Measurements from ENCODE around the gene GRB2. TPM values are rescaled to one million over a fixed set of nuclear protein-coding genes. Genes with fewer than 3 reads are reported as not detected.
"Not testable (repeated sequence)": the region's sequence is repeated elsewhere in the genome, so short reads cannot be mapped to it uniquely, and the experiment has no call there.

GRB2 gene
- polyA plus RNA-seq, 4 donors, result 91.2 to 109 (median 101) TPM

DNA sequence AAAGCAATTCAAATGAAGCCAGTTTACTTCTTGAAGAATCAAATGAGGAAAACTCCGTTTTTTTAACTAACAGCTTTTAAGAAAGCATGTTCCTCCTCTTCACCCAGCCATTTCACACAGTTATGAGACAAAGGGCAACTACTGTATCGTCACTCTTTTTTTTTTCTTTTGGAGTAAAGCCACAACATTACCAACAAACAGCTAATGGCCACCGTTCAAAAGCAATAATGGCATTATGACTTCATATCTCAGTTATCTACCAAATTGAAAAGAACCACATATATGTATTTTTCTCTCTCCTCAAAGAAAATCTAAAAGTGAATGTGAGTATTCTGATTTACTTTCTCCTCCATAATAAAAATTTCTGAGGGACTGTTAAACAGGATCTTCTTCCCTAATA lies 14.5 kb downstream of the GRB2 start:
- DNase-seq (ENCODE audit: low read depth in 4 of 4, low spot score in 2 of 4), result no peak

- DNase-seq (ENCODE audit: low read depth in 4 of 4, low spot score in 2 of 4), result no peak
These were observed 16.9 kb downstream of the GRB2 start for GRCh38 chr17:75388476-75389030.

DNA sequence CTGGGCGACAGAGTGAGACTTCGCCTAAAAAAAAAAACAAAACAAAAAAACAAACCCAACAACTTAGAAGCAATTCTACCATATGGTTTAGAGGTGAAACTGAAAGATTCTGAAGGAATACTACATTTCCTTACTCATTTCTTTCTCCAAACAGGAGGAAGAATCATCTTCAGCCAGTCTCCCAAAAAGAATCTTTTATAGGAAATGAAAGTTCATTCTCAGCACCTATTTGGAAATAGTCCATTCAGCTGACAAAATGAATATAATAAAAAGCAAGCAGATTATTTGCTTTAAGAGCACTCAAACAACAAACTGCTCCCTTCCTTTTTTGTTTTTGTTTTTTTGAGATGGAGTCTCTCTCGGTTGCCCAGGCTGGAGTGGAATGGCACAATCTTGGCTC lies 17.7 kb downstream of the GRB2 start:
- DNase-seq (ENCODE audit: low read depth in 4 of 4, low spot score in 2 of 4), result no peak

- no peak for DNase-seq (ENCODE audit: low read depth in 4 of 4, low spot score in 2 of 4)
These were observed 19.0 kb downstream of the GRB2 start for GRCh38 chr17:75386430-75386829.

- no peak for DNase-seq (ENCODE audit: low read depth in 4 of 4, low spot score in 2 of 4)
These were observed 20.7 kb downstream of the GRB2 start for GRCh38 chr17:75384751-75385150.

DNA sequence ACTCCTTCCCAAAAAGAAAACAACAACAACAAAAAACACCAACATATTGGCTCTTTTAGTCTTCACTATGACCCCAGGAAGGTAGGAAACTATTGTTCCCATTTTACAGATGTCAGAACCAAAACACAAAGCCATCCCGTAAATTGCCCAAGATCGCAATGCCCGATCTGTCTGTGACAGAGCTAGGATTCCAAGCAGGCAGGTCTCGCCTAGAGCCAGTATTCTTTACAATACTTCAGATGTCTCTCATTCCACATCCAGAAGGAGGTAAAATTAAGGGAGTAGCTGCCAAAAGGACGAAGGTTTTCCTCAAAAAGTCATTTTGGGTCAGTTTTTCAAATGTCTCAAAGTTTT lies 21.7 kb downstream of the GRB2 start:
- DNase-seq (ENCODE audit: low read depth in 4 of 4, low spot score in 2 of 4), result no peak

GRCh38 chr17:75380750-75381149 lies 24.7 kb downstream of the GRB2 start:
- no peak for DNase-seq (ENCODE audit: low read depth in 4 of 4, low spot score in 2 of 4)

DNA sequence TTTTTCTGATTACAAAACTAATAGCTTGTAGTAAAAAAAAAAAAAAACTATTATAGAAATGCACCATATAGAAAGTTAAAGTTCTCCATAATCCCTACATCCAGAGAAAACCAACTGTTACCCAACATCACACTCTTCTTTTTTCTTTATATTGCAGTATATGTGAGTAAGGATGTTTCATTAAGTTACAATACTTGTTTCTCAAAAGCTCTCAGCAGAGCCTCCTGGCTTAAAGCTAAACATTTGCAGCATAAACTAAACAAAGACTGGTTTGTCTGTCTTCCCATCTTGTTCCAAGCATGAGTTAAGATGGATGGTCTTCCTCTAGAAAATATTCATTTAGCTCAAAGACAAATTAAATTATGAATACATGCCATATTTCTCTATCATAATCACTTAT lies 25.2 kb downstream of the GRB2 start:
- no peak for DNase-seq (ENCODE audit: low read depth in 4 of 4, low spot score in 2 of 4)

GRCh38 chr17:75379426-75379825 lies 26.1 kb downstream of the GRB2 start:
- DNase-seq (ENCODE audit: low read depth in 4 of 4, low spot score in 2 of 4), result not testable (repeated sequence)

DNA sequence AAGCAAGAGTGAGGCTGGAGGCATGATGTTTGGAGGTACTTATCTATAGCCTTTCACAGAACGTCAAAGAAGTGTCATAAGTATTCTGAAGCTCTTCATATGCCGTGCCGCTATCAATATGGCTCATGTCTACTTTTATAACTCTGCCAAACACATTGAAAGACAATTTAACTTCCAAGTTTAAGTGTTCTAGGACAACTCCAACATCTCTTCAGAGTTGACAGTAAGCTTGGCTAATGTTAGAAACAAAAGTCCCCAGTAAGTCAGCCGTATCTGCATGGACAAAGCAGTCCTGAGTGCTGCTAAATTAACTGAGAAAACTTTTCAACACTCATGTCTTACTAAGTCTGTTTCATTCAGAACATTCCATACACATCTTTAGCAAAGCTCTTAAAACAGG lies 32.2 kb downstream of the GRB2 start:
- DNase-seq (ENCODE audit: low read depth in 4 of 4, low spot score in 2 of 4), result no peak

DNA sequence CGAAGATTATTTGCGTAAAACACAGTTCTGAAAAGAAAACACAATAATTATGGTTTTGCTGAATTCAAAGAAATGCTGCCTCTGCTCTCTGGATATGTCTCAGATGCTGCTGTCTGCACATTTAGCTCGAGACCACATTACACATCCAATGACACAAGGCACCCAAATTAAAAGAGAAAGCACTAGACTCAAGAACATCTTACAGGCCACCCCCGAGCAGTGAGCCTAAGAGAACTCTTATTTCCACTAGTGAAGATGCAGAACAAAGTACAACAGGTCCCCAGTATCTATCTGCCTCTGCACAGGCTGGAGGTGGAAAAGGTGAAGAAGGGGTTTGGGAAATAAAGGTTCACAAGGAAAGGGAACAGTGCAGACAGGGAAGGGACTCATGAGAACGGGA lies 33.5 kb downstream of the GRB2 start:
- no peak for DNase-seq (ENCODE audit: low read depth in 4 of 4, low spot score in 2 of 4)

DNA sequence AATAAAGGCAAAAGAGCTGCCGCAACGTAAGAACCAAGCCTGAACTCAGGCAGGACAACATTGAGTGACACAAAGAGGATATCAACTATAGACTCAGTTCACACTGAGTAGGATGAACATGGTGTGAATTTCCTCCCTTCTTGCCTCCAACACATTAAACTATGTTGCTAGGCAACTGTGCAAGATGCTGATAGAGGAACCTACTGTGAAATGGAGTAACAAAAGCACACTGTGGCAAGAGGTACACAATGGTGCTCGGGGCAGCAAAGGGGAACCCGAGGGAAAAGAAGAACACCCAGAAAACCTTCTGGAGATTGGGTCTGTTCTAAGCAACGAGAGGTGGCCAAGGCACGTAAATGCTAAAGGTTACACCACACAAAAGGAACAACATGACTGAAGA lies 34.1 kb downstream of the GRB2 start:
- DNase-seq (ENCODE audit: low read depth in 4 of 4, low spot score in 2 of 4), result no peak

DNA sequence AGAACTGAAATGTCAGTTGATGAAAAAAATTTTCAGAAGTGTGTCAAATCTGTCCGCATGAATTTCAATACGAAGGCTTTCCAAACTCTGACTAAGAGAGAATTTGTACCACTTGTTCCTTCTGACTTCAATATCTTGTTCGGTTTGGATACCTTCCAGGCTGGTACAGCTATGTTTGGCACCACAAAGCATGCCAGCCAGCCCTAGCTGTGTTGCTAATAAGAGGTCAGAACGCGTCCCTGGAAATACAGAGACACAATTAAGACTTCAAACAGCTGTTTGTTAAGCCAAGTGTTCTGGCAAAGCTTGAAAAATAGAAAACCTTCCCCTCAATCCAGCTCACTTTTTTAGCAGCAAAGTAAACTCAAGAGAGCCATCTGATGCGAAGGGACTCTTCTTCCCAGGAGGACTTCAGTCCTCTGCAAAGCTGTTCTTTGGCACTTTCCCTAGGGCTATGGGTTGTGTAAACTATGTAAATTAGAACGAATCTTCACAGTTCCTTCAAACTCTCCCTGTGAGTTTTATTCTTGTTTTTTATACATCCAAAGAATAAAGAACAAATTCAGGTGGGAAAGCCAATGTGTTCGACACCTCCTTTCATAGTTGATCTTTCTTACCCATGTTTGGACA lies 35.1 kb downstream of the GRB2 start:
- DNase-seq (ENCODE audit: low read depth in 4 of 4, low spot score in 2 of 4), result no peak

GRCh38 chr17:75367838-75368789 lies 37.4 kb downstream of the GRB2 start:
- DNase-seq (ENCODE audit: low read depth in 4 of 4, low spot score in 2 of 4), result not testable (repeated sequence)

GRCh38 chr17:75367312-75367711 lies 38.2 kb downstream of the GRB2 start:
- DNase-seq (ENCODE audit: low read depth in 4 of 4, low spot score in 2 of 4), result no peak

DNA sequence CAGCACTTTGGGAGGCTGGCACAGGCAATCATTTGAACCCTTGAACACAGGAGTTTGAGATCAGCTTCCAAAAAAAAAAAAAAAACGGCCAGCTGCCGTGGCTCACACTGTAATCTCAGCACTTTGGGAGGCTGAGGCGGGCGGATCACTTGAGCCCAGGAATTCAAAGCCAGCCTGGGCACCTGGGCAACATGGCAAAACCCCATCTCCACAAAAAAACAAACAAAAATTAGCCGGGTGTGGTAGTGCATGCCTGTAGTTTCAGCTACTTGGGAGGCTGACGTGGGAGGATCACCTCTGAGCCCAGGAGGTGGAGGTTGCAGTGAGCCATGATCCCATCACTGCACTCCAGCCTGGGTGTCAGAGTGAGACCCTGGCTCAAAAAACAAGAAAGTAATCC lies 39.0 kb downstream of the GRB2 start:
- no peak for DNase-seq (ENCODE audit: low read depth in 4 of 4, low spot score in 2 of 4)

- DNase-seq (ENCODE audit: low read depth in 4 of 4, low spot score in 2 of 4), result no peak
These were observed 39.6 kb downstream of the GRB2 start for GRCh38 chr17:75365931-75366275.

- no peak for DNase-seq (ENCODE audit: low read depth in 4 of 4, low spot score in 2 of 4)
These were observed 40.2 kb downstream of the GRB2 start for GRCh38 chr17:75365009-75365930.

GRCh38 chr17:75364078-75364477 lies 41.4 kb downstream of the GRB2 start:
- DNase-seq (ENCODE audit: low read depth in 4 of 4, low spot score in 2 of 4), result no peak

- no peak for DNase-seq (ENCODE audit: low read depth in 4 of 4, low spot score in 2 of 4)
These were observed 43.5 kb downstream of the GRB2 start for GRCh38 chr17:75361996-75362395.

GRCh38 chr17:75361344-75361743 lies 44.1 kb downstream of the GRB2 start:
- no peak for DNase-seq (ENCODE audit: low read depth in 4 of 4, low spot score in 2 of 4)

Data from left renal cortex interstitium (tissue), 4 donors.